Mesenchymal stem cell (in vitro differentiated cells and primary cell): Measurements from ENCODE around the gene ASXL1.
A peak's percentile ranks its signal among the peaks of the same experiment; 100 is the strongest.

Experiments used
- DNase-seq: peaks from one replicate; pipeline ENCODE4 v3.0.0-alpha.2; 2013
- H2AFZ ChIP-seq: one replicate; pipeline ENCODE4 v1.6.1; 2013; ENCODE audit warnings: low read depth, mild to moderate bottlenecking, control low read depth, inconsistent platforms, low read length, moderate library complexity
- H2AK5ac ChIP-seq: 2 replicates; pipeline ENCODE4 v1.6.1; 2013; ENCODE audit warnings: low read length, moderate library complexity, mild to moderate bottlenecking, inconsistent platforms; ENCODE audit not compliant: severe bottlenecking
- H2BK120ac ChIP-seq: one replicate; pipeline ENCODE4 v1.6.1; 2013; ENCODE audit warnings: low read depth, mild to moderate bottlenecking, inconsistent platforms, low read length, moderate library complexity
- H2BK12ac ChIP-seq, 2 experiments: one replicate each; pipeline ENCODE4 v1.6.1; 2013; ENCODE audit warnings: inconsistent platforms in 2 of 2, low read length in 2 of 2, mild to moderate bottlenecking in 2 of 2, moderate library complexity in 2 of 2, control low read depth in 1 of 2
- H2BK15ac ChIP-seq: one replicate; pipeline ENCODE4 v1.6.1; 2013; ENCODE audit warnings: mild to moderate bottlenecking, low read depth, inconsistent platforms; ENCODE audit not compliant: poor library complexity, severe bottlenecking
- H2BK5ac ChIP-seq: 2 replicates; pipeline ENCODE4 v1.6.1; 2013; ENCODE audit warnings: low read depth, mild to moderate bottlenecking, low read length, control low read depth, inconsistent platforms; ENCODE audit not compliant: poor library complexity, severe bottlenecking
- H3K14ac ChIP-seq, 2 experiments: one replicate each; pipeline ENCODE4 v1.6.1; 2013; ENCODE audit warnings: inconsistent platforms in 2 of 2, low read length in 2 of 2, control low read depth in 1 of 2, mild to moderate bottlenecking in 1 of 2, moderate library complexity in 1 of 2
- H3K18ac ChIP-seq, 2 experiments: one replicate each; pipeline ENCODE4 v1.6.1; 2013; ENCODE audit warnings: inconsistent platforms in 2 of 2, low read length in 2 of 2, control low read depth in 1 of 2, low read depth in 1 of 2, mild to moderate bottlenecking in 1 of 2
- H3K23ac ChIP-seq, 2 experiments: one replicate each; pipeline ENCODE4 v1.6.1; 2013; ENCODE audit warnings: inconsistent platforms in 2 of 2, low read length in 2 of 2, mild to moderate bottlenecking in 2 of 2, moderate library complexity in 2 of 2, control low read depth in 1 of 2
- H3K27ac ChIP-seq: 2 replicates; pipeline ENCODE4 v1.5.1; 2013; ENCODE audit warnings: mild to moderate bottlenecking, moderate library complexity, low read length, control low read depth, inconsistent platforms; ENCODE audit not compliant: poor library complexity, severe bottlenecking
- H3K27me3 ChIP-seq, 2 experiments: 2 replicates each; pipeline versions ENCODE4 v1.6.1 to v1.7.0; 2013; ENCODE audit warnings: low read length in 2 of 2, mild to moderate bottlenecking in 2 of 2, moderate library complexity in 2 of 2, control low read depth in 1 of 2, inconsistent platforms in 1 of 2; ENCODE audit not compliant: control insufficient read depth in 1 of 2, insufficient read depth in 1 of 2
- H3K36me3 ChIP-seq, 2 experiments: 2 replicates each; pipeline versions ENCODE4 v1.6.1 to v1.7.0; 2013; ENCODE audit warnings: low read length in 2 of 2, control low read depth in 1 of 2, inconsistent platforms in 1 of 2, low read depth in 1 of 2, mild to moderate bottlenecking in 1 of 2; ENCODE audit not compliant: insufficient read depth in 2 of 2, control insufficient read depth in 1 of 2
- H3K4ac ChIP-seq, 2 experiments: one replicate each; pipeline ENCODE4 v1.6.1; 2013; ENCODE audit warnings: inconsistent platforms in 2 of 2, low read length in 2 of 2, mild to moderate bottlenecking in 2 of 2, moderate library complexity in 2 of 2, control low read depth in 1 of 2, low read depth in 1 of 2
- H3K4me1 ChIP-seq: 2 replicates; pipeline ENCODE4 v1.6.1; 2013; ENCODE audit warnings: low read depth, low read length, control low read depth; ENCODE audit not compliant: control insufficient read depth, insufficient read depth
- H3K4me2 ChIP-seq: 2 replicates; pipeline ENCODE4 v1.6.1; 2013; ENCODE audit warnings: low read length, mild to moderate bottlenecking, inconsistent platforms; ENCODE audit not compliant: poor library complexity, severe bottlenecking
- H3K4me3 ChIP-seq, 2 experiments: 2 replicates each; pipeline versions ENCODE4 v1.5.1 to v1.7.0; 2013; ENCODE audit warnings: low read length in 2 of 2, mild to moderate bottlenecking in 2 of 2, control low read depth in 1 of 2, low read depth in 1 of 2; ENCODE audit not compliant: insufficient read depth in 1 of 2
- H3K79me1 ChIP-seq: replicated peaks from 2 replicates; pipeline ENCODE4 v1.6.1; 2013; ENCODE audit warnings: mild to moderate bottlenecking, control low read depth, low read length, inconsistent platforms; ENCODE audit not compliant: poor library complexity, severe bottlenecking
- H3K9ac ChIP-seq: 2 replicates; pipeline ENCODE4 v1.7.0; 2013; ENCODE audit warnings: mild to moderate bottlenecking, low read length, moderate library complexity
- H3K9me3 ChIP-seq: 2 replicates; pipeline ENCODE4 v1.7.0; 2013; ENCODE audit warnings: mild to moderate bottlenecking, low read length; ENCODE audit not compliant: control insufficient read depth
- H4K8ac ChIP-seq: one replicate; pipeline ENCODE4 v1.6.1; 2013; ENCODE audit warnings: inconsistent platforms, mild to moderate bottlenecking, low read length, moderate library complexity
- H4K91ac ChIP-seq: one replicate; pipeline ENCODE4 v1.6.1; 2013; ENCODE audit warnings: mild to moderate bottlenecking, low read length, inconsistent platforms
- WGBS: methylation state at CpG from one replicate; pipeline ENCODE4 v1.1.7; 2013; ENCODE audit warnings: mixed read lengths; 5-methylcytosine and 5-hydroxymethylcytosine counted together

Gene ASXL1

GRCh38 chr20:32442630-32443373, 84.7 kb downstream of the ASXL1 start:
- Histone ChIP-seq H4K8ac (no peak overlapping the region), H2BK15ac (no peak overlapping the region), H2AFZ (no peak overlapping the region), H2AK5ac (no peak overlapping the region), H3K36me3 (peaks cover 63 to 84% of the 10 kb centered on the region in 2 experiments), H3K14ac (no peak overlapping the region), H3K18ac (no peak overlapping the region), H2BK120ac (no peak overlapping the region), H2BK12ac (no peak overlapping the region), H3K4me3 (no peak overlapping the region), H3K79me1 (peaks cover 48% of the 10 kb centered on the region), H3K9me3 (no peaks in the 10 kb centered on the region), H3K4me2 (no peak overlapping the region), H3K9ac (no peak overlapping the region), H3K23ac (no peak overlapping the region), H3K27me3 (no peaks in the 10 kb centered on the region), H2BK5ac (no peak overlapping the region), H3K4ac (no peak overlapping the region), H3K4me1 (peaks cover 17% of the 10 kb centered on the region), H3K27ac (no peak overlapping the region), H4K91ac (no peak overlapping the region)
- DNase-seq, result no peak
- whole genome bisulfite sequencing, result 86% methylated on average over 7 of the region's 10 CpGs

GRCh38 chr20:32443386-32443974, 85.3 kb downstream of the ASXL1 start:
- Histone ChIP-seq H3K9ac (no peak overlapping the region), H2BK15ac (no peak overlapping the region), H3K27me3 (no peaks in the 10 kb centered on the region), H3K14ac (no peak overlapping the region), H2BK120ac (no peak overlapping the region), H3K4me3 (no peak overlapping the region), H3K18ac (no peak overlapping the region), H2AFZ (no peak overlapping the region), H3K4ac (no peak overlapping the region), H2BK5ac (no peak overlapping the region), H2AK5ac (no peak overlapping the region), H3K4me1 (peaks cover 17% of the 10 kb centered on the region), H4K91ac (no peak overlapping the region), H3K23ac (no peak overlapping the region), H3K36me3 (peaks cover 65 to 84% of the 10 kb centered on the region in 2 experiments), H3K27ac (no peak overlapping the region), H2BK12ac (no peak overlapping the region), H3K79me1 (peaks cover 43% of the 10 kb centered on the region), H3K9me3 (no peaks in the 10 kb centered on the region), H4K8ac (no peak overlapping the region), H3K4me2 (no peak overlapping the region)
- WGBS, result 95% methylated on average over 3 of the region's 3 CpGs
- no peak for DNase-seq

- Histone ChIP-seq H2AK5ac (no peak overlapping the region), H2AFZ (no peak overlapping the region), H3K4me2 (no peak overlapping the region), H4K8ac (no peak overlapping the region), H3K9ac (no peak overlapping the region), H2BK120ac (no peak overlapping the region), H2BK15ac (no peak overlapping the region), H3K27ac (peak overlapping the region; percentile 4), H3K4me1 (peaks cover 17% of the 10 kb centered on the region), H3K4me3 (no peak overlapping the region), H2BK5ac (no peak overlapping the region), H3K23ac (no peak overlapping the region), H3K18ac (no peak overlapping the region), H3K9me3 (no peaks in the 10 kb centered on the region), H3K14ac (no peak overlapping the region), H3K79me1 (peaks cover 35% of the 10 kb centered on the region), H3K4ac (no peak overlapping the region), H3K36me3 (peaks cover 66 to 85% of the 10 kb centered on the region in 2 experiments), H3K27me3 (no peaks in the 10 kb centered on the region), H4K91ac (no peak overlapping the region), H2BK12ac (no peak overlapping the region)
- no peak for DNase-seq
- WGBS, result 94% methylated on average over 6 of the region's 7 CpGs
These were observed 86.5 kb downstream of the ASXL1 start for GRCh38 chr20:32444474-32445220.
